ENCODE measurements around the gene HORMAD2. TPM values are rescaled to one million over a fixed set of nuclear protein-coding genes. Genes with fewer than 3 reads are reported as not detected.
"Not testable (repeated sequence)": the region's sequence is repeated elsewhere in the genome, so short reads cannot be mapped to it uniquely, and the experiment has no call there.

HORMAD2 gene
- total and polyA plus RNA-seq, 4 donors = 0.02 to 0.46 TPM; not detected in 2

GRCh38 chr22:30094804-30095203 is 14.5 kb downstream of the HORMAD2 start:
- 98% methylated on average over 1 of the region's 1 CpG for WGBS, 2 donors
- H3K9ac ChIP-seq (ENCODE audit: insufficient read depth in 1 of 2, low read length in 2 of 2) = no peak overlapping the region
- no peaks in the 10 kb centered on the region for H3K4me1 ChIP-seq (ENCODE audit: control insufficient read depth in 5 of 5, insufficient read depth in 5 of 5, low read length in 5 of 5)

GRCh38 chr22:30097861-30098260 is 17.6 kb downstream of the HORMAD2 start:
- Histone ChIP-seq H3K27ac (ENCODE audit: low read depth in 1 of 2, low read length in 1 of 2) (no peak overlapping the region), H3K27me3 (ENCODE audit: control insufficient read depth in 3 of 3, insufficient read depth in 3 of 3, low read length in 2 of 3) (peaks cover 0 to 3% (median 0%) of the 10 kb centered on the region in 3 donors), H3K4me1 (ENCODE audit: control insufficient read depth in 5 of 5, insufficient read depth in 5 of 5, low read length in 5 of 5) (no peaks in the 10 kb centered on the region), H3K36me3 (ENCODE audit: control insufficient read depth in 4 of 4, insufficient read depth in 4 of 4, low read length in 4 of 4) (no peaks in the 10 kb centered on the region), H3K4me3 (no peak overlapping the region), H3K9ac (ENCODE audit: insufficient read depth in 1 of 2, low read length in 2 of 2) (no peak overlapping the region), H3K9me3 (ENCODE audit: control insufficient read depth in 4 of 4, insufficient read depth in 3 of 4, low read length in 3 of 4) (no peaks in the 10 kb centered on the region)
- no peak for DNase-seq
- WGBS, 2 donors = 25 to 59% methylated on average over 1 of the region's 1 CpG
- no peak for TF ChIP-seq CTCF (IDR thresholded peaks at IDR 0.05; ENCODE audit: control extremely low read depth, extremely low read depth)
- no peak for ATAC-seq (ENCODE audit: insufficient read depth, low FRiP score)

More at GRCh38 chr22:30094804-30095203, 14.5 kb downstream of the HORMAD2 start:
- H3K4me3 ChIP-seq = no peak overlapping the region
- no peak for ATAC-seq (ENCODE audit: insufficient read depth, low FRiP score)
- no peak for TF ChIP-seq CTCF (IDR thresholded peaks at IDR 0.05; ENCODE audit: control extremely low read depth, extremely low read depth)
- no peaks in the 10 kb centered on the region for H3K36me3 ChIP-seq (ENCODE audit: control insufficient read depth in 4 of 4, insufficient read depth in 4 of 4, low read length in 4 of 4)
- H3K27me3 ChIP-seq (ENCODE audit: control insufficient read depth in 3 of 3, insufficient read depth in 3 of 3, low read length in 2 of 3) = peaks cover 0 to 3% (median 0%) of the 10 kb centered on the region in 3 donors
- DNase-seq = no peak
- no peaks in the 10 kb centered on the region for H3K9me3 ChIP-seq (ENCODE audit: control insufficient read depth in 4 of 4, insufficient read depth in 3 of 4, low read length in 3 of 4)
- no peak overlapping the region for H3K27ac ChIP-seq (ENCODE audit: low read depth in 1 of 2, low read length in 1 of 2)

- not testable (repeated sequence) for DNase-seq; ATAC-seq (ENCODE audit: insufficient read depth, low FRiP score); H3K27ac ChIP-seq (ENCODE audit: low read depth in 1 of 2, low read length in 1 of 2); H3K4me3 ChIP-seq; H3K9me3 ChIP-seq (ENCODE audit: control insufficient read depth in 4 of 4, insufficient read depth in 3 of 4, low read length in 3 of 4); H3K4me1 ChIP-seq (ENCODE audit: control insufficient read depth in 5 of 5, insufficient read depth in 5 of 5, low read length in 5 of 5); H3K9ac ChIP-seq (ENCODE audit: insufficient read depth in 1 of 2, low read length in 2 of 2); H3K27me3 ChIP-seq (ENCODE audit: control insufficient read depth in 3 of 3, insufficient read depth in 3 of 3, low read length in 2 of 3); H3K36me3 ChIP-seq (ENCODE audit: control insufficient read depth in 4 of 4, insufficient read depth in 4 of 4, low read length in 4 of 4)
- 21 to 32% methylated on average over 2 of the region's 2 CpGs for WGBS, 2 donors
These were observed 20.5 kb downstream of the HORMAD2 start for GRCh38 chr22:30100770-30101169.

GRCh38 chr22:30104501-30105156 is 24.4 kb downstream of the HORMAD2 start:
- no peak overlapping the region for H3K27ac ChIP-seq (ENCODE audit: low read depth in 1 of 2, low read length in 1 of 2)
- ATAC-seq (ENCODE audit: insufficient read depth, low FRiP score) = no peak
- H3K27me3 ChIP-seq (ENCODE audit: control insufficient read depth in 3 of 3, insufficient read depth in 3 of 3, low read length in 2 of 3) = no peaks in the 10 kb centered on the region
- TF ChIP-seq CTCF (IDR thresholded peaks at IDR 0.05; ENCODE audit: control extremely low read depth, extremely low read depth) = no peak
- 45 to 64% methylated on average over 3 of the region's 3 CpGs for WGBS, 2 donors
- no peak for DNase-seq
- no peak overlapping the region for H3K4me3 ChIP-seq
- H3K4me1 ChIP-seq (ENCODE audit: control insufficient read depth in 5 of 5, insufficient read depth in 5 of 5, low read length in 5 of 5) = no peaks in the 10 kb centered on the region
- no peaks in the 10 kb centered on the region for H3K9me3 ChIP-seq (ENCODE audit: control insufficient read depth in 4 of 4, insufficient read depth in 3 of 4, low read length in 3 of 4)
- no peaks in the 10 kb centered on the region for H3K36me3 ChIP-seq (ENCODE audit: control insufficient read depth in 4 of 4, insufficient read depth in 4 of 4, low read length in 4 of 4)
- no peak overlapping the region for H3K9ac ChIP-seq (ENCODE audit: insufficient read depth in 1 of 2, low read length in 2 of 2)
